ENCODE measurements around the gene KPNA4. TPM values are rescaled to one million over a fixed set of nuclear protein-coding genes. Genes with fewer than 3 reads are reported as not detected.

KPNA4 gene
- total RNA-seq, 1 experiment from 2014 or later: 76.7 TPM

- H3K23ac ChIP-seq (ENCODE audit: insufficient read length, low read depth, low read length): no peak overlapping the region
- no peak overlapping the region for H3K27ac ChIP-seq (ENCODE audit: insufficient read length, low read depth, low read length)
- H3K27ac Mint-ChIP-seq: no peak overlapping the region
- H2BK120ac ChIP-seq (ENCODE audit: low read depth, low read length, poor library complexity, severe bottlenecking): no peak overlapping the region
- H3K4me2 ChIP-seq (ENCODE audit: insufficient read depth, insufficient read length, low read length): no peak overlapping the region
- H3K9ac ChIP-seq (ENCODE audit: extremely low read depth, insufficient read length, low read length): no peak overlapping the region
- H3K9me3 ChIP-seq (ENCODE audit: control insufficient read depth, low read depth, low read length): peaks cover 7% of the 10 kb centered on the region
- no peak overlapping the region for H3T11ph ChIP-seq (ENCODE audit: low read length)
- H3K27me3 Mint-ChIP-seq (ENCODE audit: low read depth): peaks cover 12% of the 10 kb centered on the region
- no peak overlapping the region for H3K4ac ChIP-seq (ENCODE audit: low read depth, low read length)
- H3K4me1 Mint-ChIP-seq: no peaks in the 10 kb centered on the region
- H2AFZ ChIP-seq (ENCODE audit: low read length): no peak overlapping the region
- H3K14ac ChIP-seq (ENCODE audit: insufficient read depth, low read length): no peak overlapping the region
- no peak for TF ChIP-seq CTCF (conservative IDR thresholded peaks at IDR 0.05)
- no peak overlapping the region for H2BK20ac ChIP-seq (ENCODE audit: low read depth, low read length, poor library complexity, severe bottlenecking)
- H2AK5ac ChIP-seq (ENCODE audit: insufficient read length, low read length): no peak overlapping the region
- H3K4me1 ChIP-seq (ENCODE audit: insufficient read depth, low read length): no peaks in the 10 kb centered on the region
- H3K4me3 Mint-ChIP-seq: no peak overlapping the region
- no peak overlapping the region for H2BK12ac ChIP-seq (ENCODE audit: insufficient read length, low read depth, low read length)
- H4K5ac ChIP-seq (ENCODE audit: insufficient read length, low read depth, low read length): no peak overlapping the region
- no peak for DNase-seq
- H4K91ac ChIP-seq (ENCODE audit: insufficient read length, low read depth, low read length): no peak overlapping the region
- no CpG with 5 or more reads among the region's 1 CpG for WGBS (ENCODE audit: extremely low coverage, insufficient read length, low lambda C conversion rate)
- no peak overlapping the region for H4K8ac ChIP-seq (replicated peaks; ENCODE audit: insufficient read length, low read depth, low read length)
- H3K23me2 ChIP-seq (ENCODE audit: insufficient read length, low read depth, low read length, poor library complexity, severe bottlenecking): no peaks in the 10 kb centered on the region
- no peaks in the 10 kb centered on the region for H4K20me1 ChIP-seq (ENCODE audit: control insufficient read depth, insufficient read depth, insufficient read length)
- no peak overlapping the region for H2BK5ac ChIP-seq (ENCODE audit: insufficient read length, low read length)
- no peak overlapping the region for H2BK15ac ChIP-seq (ENCODE audit: low read depth, low read length)
- H3K27me3 ChIP-seq (ENCODE audit: insufficient read depth, low read length): no peaks in the 10 kb centered on the region
- H3K9me3 Mint-ChIP-seq: peaks cover 16 to 18% of the 10 kb centered on the region in 2 experiments
- peaks cover 7 to 17% (median 14%) of the 10 kb centered on the region in 3 experiments for H3K36me3 Mint-ChIP-seq (ENCODE audit: insufficient read depth in 1 of 3, low read depth in 3 of 3)
- no peak overlapping the region for H3K18ac ChIP-seq (ENCODE audit: insufficient read length, low read depth, low read length)
- no peaks in the 10 kb centered on the region for H3K79me1 ChIP-seq (ENCODE audit: insufficient read depth, low read depth, low read length, poor library complexity, severe bottlenecking)
- H3K56ac ChIP-seq (ENCODE audit: insufficient read length, low read depth, low read length): no peak overlapping the region
- H3K79me2 ChIP-seq (ENCODE audit: insufficient read depth, low read length): no peaks in the 10 kb centered on the region
Observed at GRCh38 chr3:160473978-160474377, 91.4 kb downstream of the KPNA4 start.
